Activated CD8-positive, alpha-beta T cell treated with anti-CD3 and anti-CD28 coated beads, Interleukin-2, amount 10 ng/mL, durations not matched to agents 7 days and 5 days (primary cell): Measurements from ENCODE around the gene SLC7A1. TPM values are rescaled to one million over a fixed set of nuclear protein-coding genes. Genes with fewer than 3 reads are reported as not detected.
A peak's percentile ranks its signal among the peaks of the same experiment; 100 is the strongest.

Source experiments
- ATAC-seq: fragments of 150-1000 bp; cut with Tn5 transposase; one replicate; pipeline ENCODE4 v1.10.0; 2021; ENCODE audit warnings: moderate library complexity
- CTCF ChIA-PET: fragments of 350-600 bp; sonication (Branson Sonifier 250); formaldehyde crosslinking; loops from one replicate; lab custom pipeline; 2021; ENCODE audit warnings: antibody characterized with exemption; lab: Charles Lee
- POLR2A ChIA-PET: fragments of 350-600 bp; sonication (Branson Sonifier 250); formaldehyde crosslinking; loops from one replicate; lab custom pipeline; 2021; ENCODE audit warnings: antibody characterized with exemption; lab: Charles Lee
- DNase-seq: peaks from one replicate; pipeline ENCODE4 v3.0.0-alpha.2; 2020
- H3K27ac Mint-ChIP-seq: one replicate; pipeline ENCODE4 v1.8.0; 2021; ENCODE audit warnings: mild to moderate bottlenecking, mixed read lengths
- H3K27me3 Mint-ChIP-seq: one replicate; pipeline ENCODE4 v1.8.0; 2021; ENCODE audit warnings: low read depth, mixed read lengths
- H3K36me3 Mint-ChIP-seq: one replicate; pipeline ENCODE4 v1.8.0; 2021; ENCODE audit warnings: low read depth, mixed read lengths
- H3K4me1 Mint-ChIP-seq: one replicate; pipeline ENCODE4 v1.8.0; 2021; ENCODE audit warnings: low read depth, mixed read lengths
- H3K4me3 Mint-ChIP-seq: one replicate; pipeline ENCODE4 v1.8.0; 2021; ENCODE audit warnings: mild to moderate bottlenecking, mixed read lengths
- H3K9me3 Mint-ChIP-seq: one replicate; pipeline ENCODE4 v1.8.0; 2022; ENCODE audit warnings: mixed read lengths; ENCODE audit not compliant: insufficient read depth
- total RNA-seq, 2 experiments: library from RNA; stranded (reverse); gene quantifications; one replicate each; pipeline ENCODE4 v1.2.3, GENCODE V29; 2021

The SLC7A1 gene
- total RNA-seq, 2 experiments from 2014 or later, result 72.9 to 78.1 TPM

DNA sequence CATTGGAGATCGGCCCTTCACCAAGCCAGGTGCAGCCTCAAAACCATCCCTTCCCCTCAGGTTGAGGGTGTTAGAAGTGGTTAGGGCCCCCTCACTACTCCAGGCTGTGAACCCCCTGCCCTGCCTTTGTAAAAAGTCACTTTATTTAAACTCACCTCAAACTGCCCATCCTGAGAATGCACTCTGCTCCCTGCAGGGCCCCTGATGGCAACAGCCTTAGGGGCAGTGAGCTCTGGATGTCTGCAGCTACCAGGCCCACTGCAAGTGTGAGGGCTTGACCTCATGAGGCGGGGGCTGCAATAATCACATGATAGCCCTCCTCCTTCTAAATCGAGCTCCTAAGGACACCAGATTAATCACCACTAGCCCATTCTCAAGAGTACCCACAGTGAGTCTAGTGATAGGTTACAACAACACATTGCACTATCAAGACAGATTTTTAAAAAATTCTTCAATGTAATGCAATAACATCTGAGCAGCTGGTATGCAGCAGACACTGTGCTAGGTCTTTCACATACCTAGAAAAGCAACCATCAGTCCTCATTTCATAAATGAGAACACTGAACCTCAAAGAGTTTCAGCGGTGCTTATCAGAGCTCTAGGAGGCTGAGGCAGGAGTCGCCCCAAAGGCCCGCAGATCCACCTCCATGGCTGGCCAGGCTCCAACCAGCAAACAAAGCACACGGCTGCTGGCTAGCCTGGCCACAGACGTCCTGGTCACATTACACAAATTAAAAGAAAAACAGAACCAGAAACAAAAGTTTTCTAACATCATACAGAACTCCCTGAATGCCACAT lies 26.0 kb downstream of the SLC7A1 start:
- DNase-seq (no peak), ATAC-seq (no peak)
- Mint-ChIP-seq H3K4me3 (no peak overlapping the region), H3K36me3 (peaks cover 20% of the 10 kb centered on the region), H3K9me3 (no peaks in the 10 kb centered on the region), H3K27ac (no peak overlapping the region), H3K27me3 (no peaks in the 10 kb centered on the region), H3K4me1 (peaks cover 24% of the 10 kb centered on the region)
- ChIA-PET POLR2A (no interaction called here), CTCF (no interaction called here)

GRCh38 chr13:29568731-29569130 lies 26.8 kb downstream of the SLC7A1 start:
- no peak overlapping the region for H3K4me3 Mint-ChIP-seq
- ChIA-PET POLR2A (no interaction called here), CTCF (no interaction called here)
- ATAC-seq, result no peak
- no peaks in the 10 kb centered on the region for H3K9me3 Mint-ChIP-seq
- peaks cover 24% of the 10 kb centered on the region for H3K4me1 Mint-ChIP-seq
- no peak for DNase-seq
- H3K36me3 Mint-ChIP-seq, result peaks cover 17% of the 10 kb centered on the region
- H3K27me3 Mint-ChIP-seq, result no peaks in the 10 kb centered on the region
- H3K27ac Mint-ChIP-seq, result no peak overlapping the region

DNA sequence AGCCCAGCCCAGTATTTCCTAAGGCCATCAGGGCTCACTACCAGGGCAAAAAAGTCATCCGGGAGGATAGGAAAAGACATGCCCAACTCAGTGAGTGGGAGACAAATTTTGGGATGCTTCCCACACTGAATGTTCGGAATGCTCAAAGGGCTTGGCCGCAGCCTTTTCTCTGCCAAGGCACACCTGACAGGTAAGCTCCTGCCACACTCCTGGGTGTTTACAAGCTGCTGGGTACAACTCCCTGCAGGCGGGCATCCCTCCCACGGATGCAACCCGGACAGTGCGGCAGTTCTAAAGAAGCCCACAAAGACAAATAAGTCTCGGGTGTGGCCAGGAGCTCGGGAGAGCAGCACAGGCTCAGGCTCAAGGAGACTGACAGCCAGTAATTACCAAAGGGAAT lies 28.1 kb downstream of the SLC7A1 start:
- peaks cover 31% of the 10 kb centered on the region for H3K4me1 Mint-ChIP-seq
- H3K27ac Mint-ChIP-seq, result no peak overlapping the region
- H3K4me3 Mint-ChIP-seq, result no peak overlapping the region
- ATAC-seq, result no peak
- ChIA-PET POLR2A (interaction anchor here (1.3 kb wide), 1 partner anchor 59 kb away, joined by 3 read pairs; no protein-coding TSS in a partner anchor), CTCF (interaction anchor here (0.9 to 1.1 kb wide), 2 partner anchors 19 to 60 kb away, joined by 3 to 5 read pairs; no protein-coding TSS in a partner anchor)
- H3K27me3 Mint-ChIP-seq, result no peaks in the 10 kb centered on the region
- H3K36me3 Mint-ChIP-seq, result peaks cover 13% of the 10 kb centered on the region
- no peaks in the 10 kb centered on the region for H3K9me3 Mint-ChIP-seq
- DNase-seq, result no peak

DNA sequence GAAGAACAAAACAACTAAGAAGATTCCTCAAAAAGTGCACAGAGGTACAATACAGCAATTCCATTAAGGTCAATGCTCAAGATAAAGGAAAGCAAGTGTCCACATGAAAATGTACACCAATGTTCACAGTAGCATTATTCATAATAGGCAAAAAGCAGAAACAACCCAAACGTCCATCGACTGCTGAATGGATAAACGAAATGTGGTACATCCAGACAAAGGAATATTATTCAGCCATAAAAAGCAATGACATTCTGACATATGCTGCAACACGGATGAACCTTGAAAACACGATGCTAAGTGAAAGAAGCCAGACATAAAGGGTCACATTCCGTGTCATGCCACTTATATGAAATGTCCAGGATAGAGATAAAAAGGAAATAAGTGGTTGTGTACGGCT lies 29.3 kb downstream of the SLC7A1 start:
- Mint-ChIP-seq H3K36me3 (peaks cover 7% of the 10 kb centered on the region), H3K4me3 (no peak overlapping the region), H3K4me1 (peaks cover 28% of the 10 kb centered on the region), H3K9me3 (no peaks in the 10 kb centered on the region), H3K27me3 (no peaks in the 10 kb centered on the region), H3K27ac (no peak overlapping the region)
- DNase-seq (no peak), ATAC-seq (no peak)
- CTCF ChIA-PET, result no interaction called here
- POLR2A ChIA-PET, result no interaction called here

DNA sequence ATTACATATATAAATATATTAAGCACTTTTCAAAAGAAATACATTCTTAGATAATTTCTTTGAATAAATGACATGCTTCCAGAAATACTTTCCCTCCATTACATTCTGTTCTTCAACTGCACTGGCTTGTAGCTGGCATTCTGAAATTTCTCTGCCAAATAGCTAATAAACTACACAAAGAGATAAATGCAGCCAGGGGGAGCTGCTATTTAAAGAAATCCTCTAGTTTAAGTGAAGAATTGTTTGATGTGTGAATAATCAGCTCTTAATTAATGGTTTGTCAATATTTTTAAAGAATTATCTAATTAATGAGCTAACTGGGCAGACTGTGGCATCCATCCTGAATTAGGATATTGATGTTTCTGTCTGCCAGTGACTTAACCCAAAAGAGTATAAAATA lies 30.7 kb downstream of the SLC7A1 start:
- Mint-ChIP-seq H3K4me1 (peaks cover 28% of the 10 kb centered on the region), H3K4me3 (no peak overlapping the region), H3K27ac (no peak overlapping the region), H3K27me3 (no peaks in the 10 kb centered on the region), H3K36me3 (peaks cover 3% of the 10 kb centered on the region), H3K9me3 (no peaks in the 10 kb centered on the region)
- no peak for DNase-seq
- POLR2A ChIA-PET, result interaction anchor here (0.7 kb wide), 1 partner anchor 48 kb away, joined by 3 read pairs; no protein-coding TSS in a partner anchor
- no peak for ATAC-seq
- CTCF ChIA-PET, result interaction anchor here (0.6 to 1.0 kb wide), 3 partner anchors 9 to 205 kb away, joined by 3 read pairs; no protein-coding TSS in a partner anchor

DNA sequence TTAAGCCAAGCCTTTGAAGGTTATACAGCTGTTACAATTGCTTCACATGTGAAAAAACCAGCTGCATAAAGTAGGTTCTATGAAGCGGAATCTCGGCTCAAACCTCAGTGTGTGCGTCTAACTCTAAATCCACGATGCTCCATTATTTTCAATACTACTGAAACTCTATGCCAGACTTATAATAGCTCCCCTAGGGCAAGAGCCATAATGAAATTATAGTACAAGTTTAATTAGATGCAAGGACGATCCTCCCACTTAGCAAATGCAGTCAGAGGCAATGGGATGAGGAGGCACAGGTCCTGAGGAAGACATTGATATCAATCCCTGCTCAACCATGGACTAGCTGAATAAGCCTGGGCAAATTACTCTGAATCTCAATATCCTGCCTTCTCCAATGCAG lies 31.1 kb downstream of the SLC7A1 start:
- DNase-seq (no peak), ATAC-seq (no peak)
- no peaks in the 10 kb centered on the region for H3K27me3 Mint-ChIP-seq
- no peak overlapping the region for H3K4me3 Mint-ChIP-seq
- H3K9me3 Mint-ChIP-seq, result no peaks in the 10 kb centered on the region
- H3K4me1 Mint-ChIP-seq, result peaks cover 27% of the 10 kb centered on the region
- no peaks in the 10 kb centered on the region for H3K36me3 Mint-ChIP-seq
- CTCF ChIA-PET, result interaction anchor here (0.6 to 1.0 kb wide), 4 partner anchors 10 to 359 kb away, joined by 3 read pairs; no protein-coding TSS in a partner anchor
- POLR2A ChIA-PET, result interaction anchor here (0.6 kb wide), 1 partner anchor 1733 kb away, joined by 4 read pairs; no protein-coding TSS in a partner anchor
- H3K27ac Mint-ChIP-seq, result no peak overlapping the region

DNA sequence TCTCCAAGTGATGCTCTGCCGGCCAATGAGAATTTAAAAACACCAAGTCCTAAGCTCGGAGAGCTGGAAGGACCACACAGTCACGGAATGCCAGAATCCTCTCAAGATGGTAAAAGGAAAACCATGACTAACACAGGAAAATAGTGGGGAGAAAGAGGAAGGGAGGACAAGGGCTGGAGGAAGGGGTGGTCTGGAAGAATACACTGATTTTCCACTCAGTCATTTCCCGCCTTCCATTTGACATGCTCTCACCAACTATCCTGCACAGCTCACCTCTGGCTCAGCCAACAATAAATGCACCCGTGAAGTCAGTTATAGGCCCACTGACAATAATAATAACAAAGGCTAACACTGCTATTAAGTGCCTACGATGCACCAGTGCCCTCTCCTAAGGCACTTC lies 31.5 kb downstream of the SLC7A1 start:
- peaks cover 23% of the 10 kb centered on the region for H3K4me1 Mint-ChIP-seq
- no peak overlapping the region for H3K4me3 Mint-ChIP-seq
- H3K27me3 Mint-ChIP-seq, result no peaks in the 10 kb centered on the region
- no peaks in the 10 kb centered on the region for H3K36me3 Mint-ChIP-seq
- H3K27ac Mint-ChIP-seq, result no peak overlapping the region
- ChIA-PET POLR2A (interaction anchor here (0.6 kb wide), 2 partner anchors 612 to 1732 kb away, joined by 3 to 4 read pairs; no protein-coding TSS in a partner anchor), CTCF (interaction anchor here (0.9 kb wide), 1 partner anchor 360 kb away, joined by 3 read pairs; no protein-coding TSS in a partner anchor)
- H3K9me3 Mint-ChIP-seq, result no peaks in the 10 kb centered on the region
- no peak for DNase-seq
- ATAC-seq, result no peak

DNA sequence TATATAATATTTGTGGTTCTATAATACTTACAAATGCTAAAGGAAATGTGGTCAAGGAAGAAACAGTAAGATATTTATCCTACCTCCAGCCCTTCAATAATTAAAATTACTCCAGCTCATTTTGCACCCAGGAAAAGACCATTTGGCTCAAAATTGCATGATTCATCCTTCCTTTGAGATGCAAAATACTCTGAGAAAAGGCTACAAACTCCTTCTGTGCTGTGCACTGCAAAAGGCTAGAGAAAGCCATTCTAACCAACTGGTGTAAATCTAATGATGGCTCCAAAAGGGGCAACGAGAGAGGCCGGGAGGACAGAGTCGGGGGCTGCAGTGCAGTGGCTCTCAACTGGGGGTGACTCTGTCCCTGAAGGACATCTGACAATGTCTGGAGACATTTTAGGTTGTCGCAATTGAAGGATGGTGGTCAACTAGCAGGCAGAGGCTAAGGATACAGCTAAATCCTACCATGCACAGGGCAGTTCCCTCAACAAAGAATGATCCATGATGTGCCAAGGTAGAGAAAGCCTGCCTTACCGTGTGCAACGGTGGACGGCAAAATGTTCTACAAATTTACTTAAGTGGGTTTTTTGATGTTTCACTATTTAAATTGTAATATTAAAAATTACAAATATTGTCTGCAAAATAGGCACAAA lies 32.6 kb downstream of the SLC7A1 start:
- ChIA-PET CTCF (interaction anchor here (1.0 kb wide), 1 partner anchor 552 kb away, joined by 3 read pairs; no protein-coding TSS in a partner anchor), POLR2A (no interaction called here)
- no peak for ATAC-seq

DNA sequence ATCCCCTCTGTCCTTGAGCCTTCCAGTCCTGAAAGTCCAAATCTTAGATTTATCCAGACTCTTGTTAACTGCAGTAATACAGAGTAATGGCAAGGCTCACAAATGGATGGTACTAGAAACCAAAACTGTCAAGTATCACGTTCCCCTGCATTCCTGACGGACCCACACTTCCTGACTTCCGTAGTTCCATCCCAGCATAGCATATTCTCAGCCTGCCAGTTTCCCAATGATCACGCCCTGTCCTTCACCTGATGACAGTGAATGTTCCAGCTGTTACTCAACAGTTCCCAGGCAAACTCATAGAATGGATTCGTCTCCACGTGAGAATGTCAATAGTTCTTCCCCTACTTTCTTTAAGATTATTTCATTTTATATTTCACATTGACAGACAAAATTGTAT lies 33.6 kb downstream of the SLC7A1 start:
- Mint-ChIP-seq H3K9me3 (no peaks in the 10 kb centered on the region), H3K4me1 (peaks cover 16% of the 10 kb centered on the region), H3K4me3 (no peak overlapping the region), H3K27me3 (no peaks in the 10 kb centered on the region), H3K36me3 (no peaks in the 10 kb centered on the region), H3K27ac (no peak overlapping the region)
- ChIA-PET POLR2A (no interaction called here), CTCF (interaction anchor here (1.0 kb wide), 1 partner anchor 553 kb away, joined by 3 read pairs; no protein-coding TSS in a partner anchor)
- no peak for ATAC-seq
- no peak for DNase-seq

More for the DNA sequence above, 32.6 kb downstream of the SLC7A1 start:
- Mint-ChIP-seq H3K27ac (peak overlapping the region; percentile 46), H3K27me3 (no peaks in the 10 kb centered on the region), H3K36me3 (no peaks in the 10 kb centered on the region), H3K4me3 (no peak overlapping the region), H3K9me3 (no peaks in the 10 kb centered on the region), H3K4me1 (peaks cover 19% of the 10 kb centered on the region)
- no peak for DNase-seq

GRCh38 chr13:29556742-29557141 lies 38.7 kb downstream of the SLC7A1 start:
- Mint-ChIP-seq H3K27ac (no peak overlapping the region), H3K4me1 (no peaks in the 10 kb centered on the region), H3K27me3 (no peaks in the 10 kb centered on the region), H3K9me3 (no peaks in the 10 kb centered on the region), H3K4me3 (no peak overlapping the region), H3K36me3 (peaks cover 24% of the 10 kb centered on the region)
- ATAC-seq (no peak), DNase-seq (no peak)
- ChIA-PET POLR2A (no interaction called here), CTCF (no interaction called here)

- Mint-ChIP-seq H3K27ac (no peak overlapping the region), H3K27me3 (no peaks in the 10 kb centered on the region), H3K36me3 (peaks cover 58% of the 10 kb centered on the region), H3K9me3 (no peaks in the 10 kb centered on the region), H3K4me3 (no peak overlapping the region), H3K4me1 (peaks cover 3% of the 10 kb centered on the region)
- DNase-seq (no peak), ATAC-seq (no peak)
- POLR2A ChIA-PET, result no interaction called here
- CTCF ChIA-PET, result interaction anchor here (1.0 kb wide), 1 partner anchor 43 kb away, joined by 4 read pairs; no protein-coding TSS in a partner anchor
These were observed 44.3 kb downstream of the SLC7A1 start for GRCh38 chr13:29551214-29551613.
